Mucosa of descending colon (tissue), 3 donors: ENCODE measurements around the gene FMN1. TPM values are rescaled to one million over a fixed set of nuclear protein-coding genes. Genes with fewer than 3 reads are reported as not detected.

Source experiments
- ATAC-seq: fragments of 200-7000 bp; cut with Tn5 transposase; one replicate; pipeline ENCODE4 v1.9.1; 2020; ENCODE audit warnings: mild to moderate bottlenecking, moderate library complexity
- DNase-seq, 3 donors: peaks; one replicate each; pipeline ENCODE4 v3.0.0-alpha.2; 2020
- H3K36me3 ChIP-seq: fragments of 200-600 bp; one replicate; pipeline ENCODE4 v1.8.0; 2021; ENCODE audit warnings: low read depth, mild to moderate bottlenecking
- H3K4me1 ChIP-seq: fragments of 200-600 bp; one replicate; pipeline ENCODE4 v1.8.0; 2021; ENCODE audit warnings: low read depth, mild to moderate bottlenecking
- H3K4me3 ChIP-seq: fragments of 200-600 bp; one replicate; pipeline ENCODE4 v1.8.0; 2021; ENCODE audit warnings: mild to moderate bottlenecking
- H3K9me3 ChIP-seq: fragments of 200-600 bp; one replicate; pipeline ENCODE4 v1.8.0; 2021; ENCODE audit warnings: mild to moderate bottlenecking
- intact Hi-C, 2 donors: fragments of 100-400 bp; cut with DNase I in 1 of 2; cut with micrococcal nuclease in 1 of 2; formaldehyde crosslinking; loops; one replicate each; pipeline versions ENCODE4 v1.11.0 to v1.11.1; 2022; cut with DNase I, micrococcal nuclease
- total RNA-seq, 3 donors: library from RNA; stranded (reverse); fragmentation: NEBNext Ultra II Directional in 2 of 3; extraction: Animal tissue kit (Norgen Biotek cat#: 25700) in 2 of 3; gene quantifications; one replicate each; pipeline versions ENCODE4 v1.2.1 to v1.2.4, GENCODE V29; 2021 to 2023
- TF ChIP-seq, protein P1 (sequence below): fragments of 200-600 bp; IDR thresholded peaks from one replicate; pipeline ENCODE4 v1.8.0; 2022; ENCODE audit warnings: antibody characterized with exemption, mild to moderate bottlenecking
- donor health status: DM: no; HTN: no; CAD: no; lungs with moderate emphysema.
- donor health status: DM: no; HTN: no; CAD: no.
- donor health status: DM: no; HTN: yes; CAD: no.

The FMN1 gene
- total RNA-seq, 3 donors from 2014 or later, result 30.8 to 65.1 (median 43.4) TPM

DNA sequence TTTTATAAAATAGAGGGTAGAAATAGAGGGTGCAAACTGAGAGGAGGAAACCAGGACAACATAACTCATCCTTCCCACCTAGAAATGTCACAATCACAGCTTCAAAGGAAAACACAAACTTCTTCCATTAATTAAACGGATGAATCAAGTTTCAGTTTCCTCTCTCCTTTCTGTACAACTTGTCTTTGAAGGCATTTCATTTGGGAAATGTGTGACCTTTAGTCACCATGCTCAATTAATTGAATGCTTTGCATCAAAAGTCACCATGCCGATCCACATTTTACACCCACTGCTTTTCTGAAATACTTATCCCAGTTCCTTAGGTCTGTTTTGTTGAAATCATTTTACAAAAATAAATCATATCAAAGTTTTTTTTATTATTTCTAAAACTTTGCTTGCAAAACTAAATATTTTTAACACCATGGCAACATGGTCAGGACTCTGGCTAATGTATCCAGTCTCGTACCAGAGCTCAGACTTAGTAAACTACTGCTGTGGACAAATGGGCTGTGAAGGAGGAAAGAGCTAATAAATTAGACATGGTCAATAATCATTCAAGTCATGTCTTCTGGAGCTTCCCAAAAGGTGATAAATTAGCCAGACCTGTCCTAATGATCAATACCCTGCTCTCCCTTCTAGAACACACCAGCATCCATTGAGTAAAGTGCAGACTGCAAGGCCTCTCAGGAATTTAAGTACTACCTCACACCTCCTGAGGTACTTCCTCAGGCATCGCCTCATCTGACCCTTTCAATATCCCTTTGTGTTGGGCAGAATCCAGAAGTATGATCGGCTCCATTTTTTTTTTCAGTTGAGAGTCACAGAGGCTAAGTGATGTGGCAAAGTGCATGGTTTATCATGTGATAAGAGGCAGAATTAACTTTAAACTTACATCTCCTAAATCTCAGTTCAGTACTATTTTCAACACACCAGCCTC is 315.4 kb downstream of the FMN1 start:
- intact Hi-C loops, result no loop called here
- H3K4me1 ChIP-seq, result no peaks in the 10 kb centered on the region
- H3K9me3 ChIP-seq, result no peaks in the 10 kb centered on the region
- no peaks in the 10 kb centered on the region for H3K36me3 ChIP-seq
- no peak for ATAC-seq
- DNase-seq, result no peak
- no peak overlapping the region for H3K4me3 ChIP-seq
- TF ChIP-seq, protein P1, sequence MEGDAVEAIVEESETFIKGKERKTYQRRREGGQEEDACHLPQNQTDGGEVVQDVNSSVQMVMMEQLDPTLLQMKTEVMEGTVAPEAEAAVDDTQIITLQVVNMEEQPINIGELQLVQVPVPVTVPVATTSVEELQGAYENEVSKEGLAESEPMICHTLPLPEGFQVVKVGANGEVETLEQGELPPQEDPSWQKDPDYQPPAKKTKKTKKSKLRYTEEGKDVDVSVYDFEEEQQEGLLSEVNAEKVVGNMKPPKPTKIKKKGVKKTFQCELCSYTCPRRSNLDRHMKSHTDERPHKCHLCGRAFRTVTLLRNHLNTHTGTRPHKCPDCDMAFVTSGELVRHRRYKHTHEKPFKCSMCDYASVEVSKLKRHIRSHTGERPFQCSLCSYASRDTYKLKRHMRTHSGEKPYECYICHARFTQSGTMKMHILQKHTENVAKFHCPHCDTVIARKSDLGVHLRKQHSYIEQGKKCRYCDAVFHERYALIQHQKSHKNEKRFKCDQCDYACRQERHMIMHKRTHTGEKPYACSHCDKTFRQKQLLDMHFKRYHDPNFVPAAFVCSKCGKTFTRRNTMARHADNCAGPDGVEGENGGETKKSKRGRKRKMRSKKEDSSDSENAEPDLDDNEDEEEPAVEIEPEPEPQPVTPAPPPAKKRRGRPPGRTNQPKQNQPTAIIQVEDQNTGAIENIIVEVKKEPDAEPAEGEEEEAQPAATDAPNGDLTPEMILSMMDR, result no peak

- intact Hi-C loops, result no loop called here
- Histone ChIP-seq H3K4me1 (no peaks in the 10 kb centered on the region), H3K9me3 (no peaks in the 10 kb centered on the region), H3K4me3 (no peak overlapping the region), H3K36me3 (no peaks in the 10 kb centered on the region)
- TF ChIP-seq, protein P1, result no peak
- DNase-seq, result no peak
- no peak for ATAC-seq
Observed at GRCh38 chr15:32878342-32878741, 316.2 kb downstream of the FMN1 start.

- intact Hi-C loops, result no loop called here
- ATAC-seq (no peak), DNase-seq (no peak)
- Histone ChIP-seq H3K36me3 (no peaks in the 10 kb centered on the region), H3K4me3 (no peak overlapping the region), H3K9me3 (no peaks in the 10 kb centered on the region), H3K4me1 (no peaks in the 10 kb centered on the region)
- TF ChIP-seq, protein P1, result no peak
Observed at GRCh38 chr15:32877252-32878019, 317.1 kb downstream of the FMN1 start.

DNA sequence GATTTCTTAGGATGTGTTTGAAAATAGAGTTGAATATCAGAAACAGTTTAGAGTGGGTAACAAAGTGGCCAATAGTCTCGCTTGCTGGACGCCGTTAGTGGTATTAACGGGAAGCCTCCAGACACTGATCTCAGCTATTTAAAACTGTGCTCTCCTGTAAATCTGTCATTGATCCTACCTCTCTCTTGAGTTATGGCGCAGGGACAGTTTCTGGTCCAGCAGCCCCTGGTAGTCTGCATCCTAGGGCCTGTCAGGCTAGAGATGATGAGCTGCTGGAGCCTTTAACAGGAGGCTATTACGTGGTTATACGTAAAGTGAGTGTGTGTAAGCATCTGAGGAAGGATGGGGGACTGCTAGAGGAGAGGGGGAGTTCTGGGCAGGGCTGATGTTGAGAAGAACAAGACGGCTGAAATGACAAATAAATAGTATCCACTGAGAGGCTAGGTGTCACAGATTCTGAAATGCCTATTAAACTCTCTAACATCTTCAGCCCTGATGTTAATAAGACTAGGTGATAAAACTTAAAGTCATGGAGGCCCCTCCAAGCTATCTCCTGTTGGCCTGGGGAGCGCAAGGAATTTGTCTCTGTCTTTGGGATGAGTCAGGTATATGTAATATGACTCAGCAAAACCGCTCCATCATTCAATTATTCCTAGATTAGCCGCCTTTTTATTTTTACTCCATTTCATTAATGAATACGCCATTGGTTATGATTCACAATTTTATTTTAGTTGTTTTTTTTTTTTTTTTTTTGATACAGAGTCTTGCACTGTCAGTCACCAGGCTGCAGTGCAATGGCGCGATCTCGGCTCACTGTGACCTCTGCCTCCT is 321.0 kb downstream of the FMN1 start:
- ATAC-seq, result no peak

More for the DNA sequence above, 321.0 kb downstream of the FMN1 start:
- intact Hi-C loops, result no loop called here
- TF ChIP-seq, protein P1, result no peak
- Histone ChIP-seq H3K9me3 (no peaks in the 10 kb centered on the region), H3K36me3 (no peaks in the 10 kb centered on the region), H3K4me3 (no peak overlapping the region), H3K4me1 (no peaks in the 10 kb centered on the region)
- DNase-seq, result no peak
